Cerebellar nuclear complex (tissue), 1 donor: ENCODE data around the gene ZNF878.
A peak's percentile ranks its signal among the peaks of the same experiment; 100 is the strongest.
"Not testable (repeated sequence)": the region's sequence is repeated elsewhere in the genome, so short reads cannot be mapped to it uniquely, and the experiment has no call there.

Experiments
- DNase-seq, 2 experiments: peaks; one replicate each; lab custom pipeline; 2025; lab: John Stamatoyannopoulos, UW

Gene ZNF878

DNA sequence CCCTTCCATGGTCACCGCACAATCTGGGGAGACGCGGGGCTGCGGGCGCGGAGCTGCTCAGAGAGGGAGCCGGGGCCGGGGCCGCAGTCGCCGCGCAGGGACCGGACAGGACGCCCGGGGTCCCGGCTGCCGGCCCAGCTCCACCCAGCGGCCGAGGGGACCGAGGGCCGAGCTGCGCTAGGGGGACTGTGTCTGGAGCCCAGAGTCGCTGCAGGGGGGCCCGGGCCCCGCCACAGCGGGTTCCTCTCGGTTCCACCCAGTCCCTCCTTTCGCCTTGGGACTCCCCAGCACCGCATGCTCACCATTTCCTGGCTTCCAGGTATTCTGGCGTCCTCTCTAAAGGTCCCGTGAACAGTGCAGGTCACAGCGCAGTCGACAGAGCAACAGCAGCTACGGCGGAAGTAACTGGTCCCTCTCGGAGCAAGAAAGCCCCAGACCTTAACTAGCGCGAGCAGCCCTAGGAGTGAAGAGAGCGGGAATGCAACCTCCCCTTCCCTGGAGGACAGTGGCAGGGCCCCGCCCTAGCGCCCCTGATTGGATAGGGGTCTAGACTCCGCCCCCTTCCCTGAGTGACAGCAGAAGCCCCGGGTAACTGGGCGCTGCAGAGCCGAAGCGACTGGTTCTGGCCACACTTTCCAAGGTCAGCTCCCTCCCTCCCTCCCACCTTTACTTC lies at the start of gene ZNF878:
ZNF878 (minus strand) TSS at position 465 of the 673 bp plus-strand sequence; CDS start at position 305, 160 bp downstream.
- peak; percentile 58 to 81 for DNase-seq

- no peak for DNase-seq
Measured at GRCh38 chr19:12098040-12098439, 45.3 kb upstream of the ZNF878 start.

DNA sequence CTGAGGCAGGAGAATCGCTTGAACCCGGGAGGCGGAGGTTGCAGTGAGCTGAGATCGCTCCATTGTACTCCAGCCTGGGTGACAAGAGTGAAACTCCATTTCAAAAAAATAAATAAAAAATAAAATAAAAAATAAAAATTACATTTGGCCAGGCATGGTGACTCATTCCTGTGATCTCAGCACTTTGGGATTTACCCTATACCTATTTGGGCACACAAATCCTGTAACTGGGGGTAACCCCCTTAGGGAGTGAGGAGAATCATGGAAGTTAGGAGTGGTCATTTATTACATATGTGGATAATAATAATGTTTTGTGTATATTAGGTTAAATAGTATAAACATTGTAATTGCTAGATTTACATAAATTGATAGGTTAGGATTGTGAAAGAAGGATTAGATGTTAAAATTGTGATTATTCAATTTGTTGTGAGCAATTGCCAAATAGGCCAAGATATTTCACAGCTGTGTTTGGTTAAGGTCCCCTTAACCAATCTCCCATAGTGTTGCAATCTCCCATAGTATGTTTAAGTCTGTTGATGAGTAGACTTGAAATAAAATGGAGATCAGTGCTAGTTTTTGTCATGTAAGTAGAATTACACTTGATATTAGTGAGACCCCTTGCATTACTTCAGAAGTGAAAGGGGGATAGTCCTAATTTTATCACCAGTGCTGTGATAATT lies 42.5 kb upstream of the ZNF878 start:
- DNase-seq = no peak

DNA sequence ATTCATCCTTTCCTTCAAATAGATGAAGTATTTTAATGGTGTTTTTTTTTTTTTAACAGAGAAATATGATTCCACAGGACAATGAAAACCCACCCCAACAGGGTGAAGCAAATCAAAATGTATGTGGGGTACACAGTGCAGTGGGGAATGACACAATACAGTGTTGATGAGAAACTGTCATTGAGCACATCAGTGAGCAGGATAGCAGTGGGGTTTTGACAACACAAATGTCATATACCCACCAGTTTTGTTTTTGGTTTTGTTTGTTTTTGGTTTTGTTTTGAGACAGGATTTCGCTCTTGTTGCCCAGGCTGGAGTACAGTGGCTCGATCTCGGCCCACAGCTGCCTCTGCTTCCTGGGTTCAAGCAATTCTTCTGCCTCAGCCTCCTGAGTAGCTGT lies 41.0 kb upstream of the ZNF878 start:
- DNase-seq = no peak

DNA sequence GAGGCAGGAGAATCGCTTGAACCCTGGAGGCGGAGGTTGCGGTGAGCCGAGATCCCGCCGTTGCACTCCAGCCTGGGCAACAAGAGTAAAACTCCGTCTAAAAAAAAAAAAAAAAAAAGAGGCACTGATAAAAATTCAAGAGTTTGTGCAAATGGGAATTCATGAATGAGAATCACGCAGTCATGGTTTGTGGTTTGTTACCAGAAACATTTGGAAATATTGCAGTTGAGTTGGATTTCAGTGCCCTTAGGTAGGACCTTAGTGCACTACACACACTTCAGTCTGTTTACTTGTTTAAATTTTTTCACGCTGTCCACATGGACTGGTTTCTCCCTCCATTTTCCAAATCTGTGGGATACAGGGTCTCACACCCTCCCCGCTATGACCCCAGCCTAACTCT lies 40.2 kb upstream of the ZNF878 start:
- no peak for DNase-seq

- DNase-seq = no peak
Measured at GRCh38 chr19:12092065-12092867, 39.5 kb upstream of the ZNF878 start.

GRCh38 chr19:12090807-12091206 lies 38.0 kb upstream of the ZNF878 start:
- DNase-seq = no peak

GRCh38 chr19:12085074-12085818 lies 32.5 kb upstream of the ZNF878 start:
- DNase-seq = no peak

DNA sequence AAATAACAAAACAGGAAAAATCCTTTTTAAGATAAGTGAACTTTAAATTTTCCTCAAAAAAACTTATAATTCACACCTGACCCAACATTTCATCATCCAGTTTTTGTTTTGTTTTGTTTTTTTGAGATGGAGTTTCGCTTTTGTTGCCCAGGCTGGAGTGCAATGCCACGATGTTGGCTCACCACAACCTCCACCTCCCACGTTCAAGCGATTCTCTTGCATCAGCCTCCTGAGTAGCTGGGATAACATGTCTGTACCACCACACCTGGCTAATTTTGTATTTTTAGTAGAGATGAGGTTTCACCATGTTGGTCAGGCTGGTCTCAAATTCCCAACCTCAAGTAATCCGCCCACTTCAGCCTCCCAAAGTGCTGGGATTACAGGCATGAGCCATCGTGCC lies 30.6 kb upstream of the ZNF878 start:
- DNase-seq = not testable (repeated sequence)

- no peak for DNase-seq
Measured at GRCh38 chr19:12077375-12077774, 24.6 kb upstream of the ZNF878 start.

- not testable (repeated sequence) for DNase-seq
Measured at GRCh38 chr19:12076331-12076730, 23.6 kb upstream of the ZNF878 start.

- DNase-seq = no peak
Measured at GRCh38 chr19:12075538-12076139, 22.9 kb upstream of the ZNF878 start.

DNA sequence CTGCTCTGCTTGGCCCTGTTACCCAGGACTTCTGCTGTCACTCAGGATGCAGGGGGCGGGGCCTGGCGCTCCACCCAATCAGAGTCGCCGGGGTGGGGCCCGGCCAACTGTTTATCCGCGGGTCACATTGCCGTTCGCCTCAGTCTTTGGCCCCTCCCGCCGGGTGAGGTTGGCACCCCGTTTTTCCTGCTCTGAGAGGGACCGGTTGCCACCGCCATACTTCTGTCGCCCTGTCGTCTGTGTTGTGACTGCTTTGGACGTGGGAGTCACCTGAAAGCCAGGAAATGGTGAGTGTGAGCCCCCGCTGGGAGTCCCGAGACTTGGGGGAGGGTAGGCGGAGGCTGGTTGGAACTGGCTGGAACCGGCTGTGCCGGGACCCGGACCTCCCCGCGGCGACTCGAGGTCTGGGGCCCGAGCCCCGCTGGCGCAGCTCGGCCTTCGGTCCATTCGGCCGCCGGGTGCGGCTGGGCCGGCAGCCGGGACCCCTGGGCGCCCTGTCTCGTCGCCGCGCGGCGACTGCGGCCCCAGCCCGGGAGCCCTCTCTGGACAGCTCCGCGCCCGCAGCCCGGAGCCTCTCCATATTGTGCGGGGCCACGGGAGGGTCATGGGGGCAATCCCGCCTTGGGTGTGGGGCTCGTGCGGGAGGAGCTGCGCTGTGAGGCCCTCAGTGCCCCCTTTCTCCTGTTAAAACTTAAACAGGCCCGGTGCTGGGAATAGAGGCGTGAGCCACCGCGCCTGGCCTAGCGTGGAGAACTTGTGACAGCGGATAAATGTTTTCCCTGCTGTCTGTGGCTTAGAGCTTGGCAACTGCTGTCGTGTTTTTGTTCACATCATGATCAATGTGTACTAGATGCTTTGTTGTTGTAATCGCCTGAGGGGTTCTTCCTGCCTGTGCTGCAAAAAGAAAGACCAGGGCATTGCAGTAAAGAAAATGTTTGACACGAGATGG lies 12.1 kb upstream of the ZNF878 start, which contains the start of gene ZNF844:
ZNF844 (plus strand) TSS at position 142 of the 949 bp plus-strand sequence; CDS start at position 285, 143 bp downstream.
- DNase-seq = peak; percentile 81 to 95

DNA sequence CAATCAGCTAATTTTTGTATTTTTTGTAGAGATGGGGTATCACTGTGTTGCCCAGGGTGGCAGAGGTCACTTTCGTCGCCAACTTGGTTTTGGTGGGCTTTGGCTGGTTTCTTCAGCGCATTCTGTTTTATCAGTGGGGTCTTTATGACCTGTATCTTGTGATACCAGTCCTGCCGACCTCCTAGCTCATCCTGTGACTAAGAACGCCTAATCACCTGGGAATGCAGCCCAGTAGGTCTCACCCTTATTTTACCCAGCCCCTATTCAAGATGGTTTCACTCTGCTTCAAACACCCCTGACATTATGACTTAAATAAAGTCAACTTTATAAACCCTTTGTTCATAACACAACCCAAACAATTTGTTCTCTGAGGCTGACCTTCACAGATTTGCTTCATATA lies 3.0 kb upstream of the ZNF878 start:
- no peak for DNase-seq

GRCh38 chr19:12052091-12052496 lies 667 bp downstream of the ZNF878 start:
- no peak for DNase-seq

DNA sequence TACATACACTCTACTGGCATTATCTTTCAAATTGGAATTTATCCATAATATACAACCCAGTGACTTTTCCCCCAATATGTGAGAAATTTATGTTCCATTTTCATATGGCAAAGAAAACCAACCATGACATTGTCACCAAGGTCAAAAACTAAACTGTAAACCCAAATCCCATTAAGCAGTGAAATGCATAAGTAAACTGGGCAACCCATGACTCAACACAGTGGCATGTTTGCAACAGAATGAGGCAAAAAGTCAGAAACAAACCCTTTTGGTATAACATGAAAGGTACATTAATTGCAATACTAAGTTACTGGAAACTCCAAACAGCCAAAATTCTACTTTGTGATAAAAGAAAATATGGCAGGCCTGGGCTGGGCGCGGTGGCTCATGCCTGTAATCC lies 4.9 kb downstream of the ZNF878 start:
- DNase-seq = no peak

DNA sequence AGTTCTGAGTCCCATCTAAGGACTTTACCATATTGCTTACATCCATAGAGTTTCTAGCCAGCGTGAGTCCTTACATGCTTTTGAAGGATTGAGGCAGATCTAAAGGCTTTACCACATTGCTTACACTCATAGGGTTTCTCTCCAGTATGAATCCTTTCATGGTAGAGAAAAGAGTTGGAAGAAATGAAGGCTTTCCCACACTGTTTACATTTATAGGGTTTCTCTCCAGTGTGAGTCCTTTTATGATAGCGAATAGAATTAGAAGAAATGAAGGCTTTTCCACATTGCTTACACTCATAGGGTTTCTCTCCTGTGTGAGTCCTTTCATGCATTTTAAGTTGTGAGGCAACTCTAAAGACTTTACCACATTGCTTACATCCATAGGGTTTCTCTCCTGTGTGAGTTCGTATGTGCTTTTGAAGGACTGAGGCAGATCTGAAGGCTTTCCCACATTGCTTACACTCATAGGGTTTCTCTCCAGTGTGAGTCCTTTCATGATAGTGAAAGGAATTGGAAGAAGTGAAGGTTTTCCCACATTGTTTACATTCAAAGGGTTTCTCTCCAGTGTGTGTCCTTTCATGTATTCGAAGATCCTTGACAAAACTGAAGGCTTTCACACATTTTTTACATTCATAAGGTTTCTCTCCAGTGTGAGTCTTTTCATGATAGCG lies 8.9 kb downstream of the ZNF878 start:
- DNase-seq = no peak

GRCh38 chr19:12042893-12043292 lies 9.9 kb downstream of the ZNF878 start:
- no peak for DNase-seq

- DNase-seq = peak; percentile 54 to 94
Measured at GRCh38 chr19:12035220-12036172, 17.3 kb downstream of the ZNF878 start, which contains the start of gene ZNF433. Gene ZNF433, minus strand, starts transcription at chr19:12035679. Its CDS starts 140 bp downstream, at chr19:12035539.
